Activated naive CD8-positive, alpha-beta T cell treated with anti-CD3 and anti-CD28 coated beads, Interleukin-2, amount 50 U/mL, for 24 hours (primary cell): ENCODE measurements around the gene SET.
"Not testable (repeated sequence)": the region's sequence is repeated elsewhere in the genome, so short reads cannot be mapped to it uniquely, and the experiment has no call there.

Source experiments
- ATAC-seq: fragments of 150-1000 bp; cut with Tn5 transposase; one replicate; pipeline ENCODE4 v1.10.0; 2021
- DNase-seq: peaks from one replicate; pipeline ENCODE4 v3.0.0; 2021
- H3K27ac Mint-ChIP-seq: one replicate; pipeline ENCODE4 v1.8.0; 2021; ENCODE audit warnings: mild to moderate bottlenecking, mixed read lengths
- H3K27me3 Mint-ChIP-seq: one replicate; pipeline ENCODE4 v1.8.0; 2021; ENCODE audit warnings: mixed read lengths
- H3K36me3 Mint-ChIP-seq: one replicate; pipeline ENCODE4 v1.8.0; 2021; ENCODE audit warnings: low read depth, mixed read lengths
- H3K4me1 Mint-ChIP-seq: one replicate; pipeline ENCODE4 v1.8.0; 2021; ENCODE audit warnings: mixed read lengths
- H3K4me3 Mint-ChIP-seq: one replicate; pipeline ENCODE4 v1.8.0; 2021; ENCODE audit warnings: mild to moderate bottlenecking, moderate library complexity, mixed read lengths
- H3K9me3 Mint-ChIP-seq: one replicate; pipeline ENCODE4 v1.8.0; 2021; ENCODE audit warnings: mixed read lengths

SET gene, protein sequence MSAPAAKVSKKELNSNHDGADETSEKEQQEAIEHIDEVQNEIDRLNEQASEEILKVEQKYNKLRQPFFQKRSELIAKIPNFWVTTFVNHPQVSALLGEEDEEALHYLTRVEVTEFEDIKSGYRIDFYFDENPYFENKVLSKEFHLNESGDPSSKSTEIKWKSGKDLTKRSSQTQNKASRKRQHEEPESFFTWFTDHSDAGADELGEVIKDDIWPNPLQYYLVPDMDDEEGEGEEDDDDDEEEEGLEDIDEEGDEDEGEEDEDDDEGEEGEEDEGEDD

DNA sequence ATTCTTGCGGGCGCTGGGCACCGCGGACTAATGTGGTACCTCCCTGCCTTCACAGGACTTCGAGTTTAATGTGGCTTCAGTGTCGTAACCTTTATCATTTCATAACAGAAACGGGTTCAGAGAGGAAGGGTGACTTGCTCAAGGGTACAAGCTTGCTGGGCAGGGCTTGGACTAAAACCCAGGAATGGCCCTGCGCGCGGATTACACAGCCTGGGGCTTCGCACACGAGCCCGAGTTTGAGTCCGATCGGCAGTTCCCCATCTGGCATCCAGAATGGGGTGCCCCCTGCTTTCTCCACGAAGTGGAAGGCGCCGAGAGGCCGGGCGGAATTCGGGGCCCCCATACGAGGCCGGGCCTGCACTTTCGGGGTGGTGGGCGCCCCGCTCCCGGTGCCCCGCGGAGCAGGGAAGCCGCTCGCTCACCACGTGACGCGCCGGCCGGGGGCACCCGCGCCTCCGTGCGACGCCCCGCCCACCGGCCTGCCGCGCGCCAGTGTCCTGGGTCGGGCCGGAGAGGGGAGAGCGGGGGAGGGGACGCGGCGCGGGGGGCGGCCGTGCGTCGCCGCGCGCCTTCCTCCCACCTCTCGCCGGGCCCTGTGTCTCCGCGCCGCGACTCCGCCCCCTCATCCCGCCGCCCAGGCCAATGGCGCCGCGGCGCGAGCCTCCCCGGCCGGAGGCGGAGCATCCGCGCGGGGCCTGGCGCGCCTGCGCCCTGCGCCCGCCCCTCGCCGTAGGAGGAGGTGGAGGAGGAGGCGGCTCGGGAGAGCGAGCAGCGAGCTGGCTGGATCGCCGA is at the start of gene SET:
Gene SET (plus strand): TSS at position 722 of the 792 bp plus-strand sequence. CDS start 361 bp downstream, outside the sequence.
- peaks cover 39% of the 10 kb centered on the region for H3K36me3 Mint-ChIP-seq
- H3K27ac Mint-ChIP-seq, result peak within 1 kb of the TSS; percentile 92
- H3K4me1 Mint-ChIP-seq, result peaks cover 71% of the 10 kb centered on the region
- no peaks in the 10 kb centered on the region for H3K9me3 Mint-ChIP-seq
- DNase-seq (peak; percentile 97), ATAC-seq (peak; percentile 72)
- peak within 1 kb of the TSS; percentile 91 for H3K4me3 Mint-ChIP-seq
- H3K27me3 Mint-ChIP-seq, result no peaks in the 10 kb centered on the region

DNA sequence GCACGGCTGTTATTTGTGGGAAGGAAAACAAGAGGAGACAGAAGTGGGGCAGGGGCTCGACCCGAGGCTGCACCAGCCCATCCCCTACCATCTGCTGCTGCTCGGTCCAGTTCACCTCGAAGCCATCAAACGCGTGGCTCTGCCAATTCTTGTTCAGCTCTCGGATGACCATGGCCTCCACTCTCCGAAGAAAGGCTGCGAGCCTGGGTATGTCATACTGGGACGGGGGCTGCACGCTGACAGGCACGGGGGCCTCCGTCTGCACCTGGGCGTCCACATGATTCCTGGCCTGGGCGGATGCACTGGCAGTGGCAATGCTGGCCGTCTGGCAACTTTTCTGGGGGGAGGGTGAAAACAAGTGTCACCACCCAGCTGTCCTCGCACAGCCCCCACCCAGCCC is 48.4 kb upstream of the SET start:
- H3K27ac Mint-ChIP-seq, result no peak overlapping the region
- DNase-seq, result no peak
- H3K9me3 Mint-ChIP-seq, result no peaks in the 10 kb centered on the region
- H3K27me3 Mint-ChIP-seq, result no peaks in the 10 kb centered on the region
- peaks cover 2% of the 10 kb centered on the region for H3K4me1 Mint-ChIP-seq
- no peak for ATAC-seq
- peaks cover 2% of the 10 kb centered on the region for H3K36me3 Mint-ChIP-seq
- no peak overlapping the region for H3K4me3 Mint-ChIP-seq

DNA sequence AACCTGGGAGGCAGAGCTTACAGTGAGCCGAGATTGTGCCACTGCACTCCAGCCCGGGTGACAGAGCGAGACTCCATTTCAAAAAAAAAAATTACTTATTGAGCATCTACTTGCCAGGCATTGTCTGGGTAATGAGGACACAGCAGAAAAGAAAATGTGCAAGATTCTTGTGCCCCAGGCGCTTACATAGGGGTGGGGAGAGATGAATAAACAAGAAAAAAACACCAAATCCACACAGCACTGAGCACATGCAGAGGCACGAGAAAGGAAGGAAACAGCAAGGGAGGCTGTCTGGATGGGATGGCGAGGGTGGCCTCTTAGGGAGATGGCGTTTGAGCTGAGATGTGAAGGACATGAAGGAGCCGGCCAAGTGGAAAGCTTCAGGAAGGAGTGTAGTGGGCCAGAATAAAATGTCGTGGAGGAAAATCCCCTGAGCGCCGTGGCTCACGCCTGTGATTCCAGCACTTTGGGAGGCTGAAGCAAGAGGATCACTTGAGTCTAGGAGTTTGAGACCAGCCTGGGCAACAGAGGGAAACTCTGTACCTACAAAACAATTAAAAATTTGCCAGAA is 46.3 kb upstream of the SET start:
- DNase-seq (no peak), ATAC-seq (no peak)
- Mint-ChIP-seq H3K9me3 (no peaks in the 10 kb centered on the region), H3K4me1 (peaks cover 2% of the 10 kb centered on the region), H3K36me3 (peaks cover 2% of the 10 kb centered on the region), H3K27me3 (no peaks in the 10 kb centered on the region), H3K4me3 (no peak overlapping the region), H3K27ac (no peak overlapping the region)

DNA sequence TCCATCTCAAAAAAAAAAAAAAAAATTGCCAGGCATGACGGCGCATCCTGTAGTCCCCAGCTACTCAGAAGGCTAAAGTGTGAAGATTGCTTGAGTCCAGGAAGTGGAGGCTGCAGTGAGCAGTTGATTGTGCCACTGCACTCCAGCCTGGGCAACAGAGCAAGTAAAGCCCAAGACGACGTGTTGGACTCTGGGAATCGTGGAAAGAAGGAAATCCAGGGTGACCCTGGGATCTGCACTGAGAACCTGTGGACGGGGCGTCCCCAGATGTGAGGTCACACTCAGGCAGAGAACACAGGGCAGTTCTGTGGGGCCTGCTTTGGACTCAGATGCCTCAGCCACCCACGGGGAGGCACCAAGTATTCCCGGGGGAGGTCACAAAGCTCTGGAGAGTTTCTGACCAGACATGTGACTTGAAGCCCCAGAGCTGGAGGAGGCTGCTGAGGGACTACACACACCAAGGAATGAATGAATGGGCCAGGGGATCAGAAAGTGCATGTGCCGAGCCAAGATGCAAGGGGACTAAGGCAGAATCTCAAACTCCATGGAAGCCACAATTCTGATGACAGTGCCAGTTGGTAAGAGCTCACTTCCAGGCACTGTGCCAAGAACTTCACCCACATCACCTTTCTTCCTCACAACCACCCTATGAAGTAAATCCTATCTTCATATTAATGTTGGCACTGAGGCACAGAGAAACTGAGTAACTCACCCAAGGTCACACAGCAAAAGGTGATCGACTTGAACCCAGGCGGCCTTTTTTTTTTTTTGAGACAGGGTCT is 45.3 kb upstream of the SET start:
- no peaks in the 10 kb centered on the region for H3K36me3 Mint-ChIP-seq
- ATAC-seq, result no peak
- no peaks in the 10 kb centered on the region for H3K9me3 Mint-ChIP-seq
- H3K4me1 Mint-ChIP-seq, result peaks cover 2% of the 10 kb centered on the region
- no peaks in the 10 kb centered on the region for H3K27me3 Mint-ChIP-seq
- no peak overlapping the region for H3K4me3 Mint-ChIP-seq
- no peak for DNase-seq
- no peak overlapping the region for H3K27ac Mint-ChIP-seq

DNA sequence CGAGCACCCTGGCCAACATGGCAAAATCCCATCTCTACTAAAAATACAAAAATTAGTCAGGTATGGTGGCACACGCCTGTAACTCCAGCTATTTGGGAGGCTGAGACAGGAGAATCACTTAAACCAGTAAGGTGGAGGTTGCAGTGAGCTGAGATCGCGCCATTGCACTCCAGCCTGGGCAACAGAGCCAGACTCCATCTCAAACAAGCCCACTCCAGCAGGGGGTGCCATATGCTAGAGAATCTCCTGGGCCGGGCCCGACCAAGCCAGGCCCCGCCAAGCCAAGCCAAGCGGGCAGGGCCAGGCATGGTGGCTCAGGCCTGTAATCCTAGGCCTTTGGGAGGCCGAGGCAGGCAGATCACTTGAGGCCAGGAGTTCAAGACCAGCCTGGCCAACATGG is 40.8 kb upstream of the SET start:
- not testable (repeated sequence) for H3K27ac Mint-ChIP-seq, H3K4me3 Mint-ChIP-seq, H3K36me3 Mint-ChIP-seq, H3K9me3 Mint-ChIP-seq, H3K27me3 Mint-ChIP-seq, H3K4me1 Mint-ChIP-seq
- DNase-seq (peak; percentile 78), ATAC-seq (peak; percentile 97)

DNA sequence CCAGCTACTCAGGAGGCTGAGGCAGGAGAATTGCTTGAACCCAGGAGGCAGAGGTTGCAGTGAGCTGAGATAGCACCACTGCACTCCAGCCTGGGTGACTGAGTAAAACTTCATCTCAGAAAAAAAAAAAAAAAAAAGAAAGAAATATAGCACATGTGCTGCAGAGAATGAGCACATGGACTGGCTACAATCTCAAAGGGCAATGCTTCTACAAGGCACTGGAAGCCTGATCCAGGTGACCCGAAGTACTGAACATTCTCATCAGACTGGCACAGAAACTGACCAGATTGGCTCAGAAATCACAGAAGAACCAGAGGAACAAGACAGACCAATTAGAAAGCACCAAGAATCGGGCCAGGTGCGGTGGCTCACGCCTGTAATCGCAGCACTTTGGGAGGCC is 37.2 kb upstream of the SET start:
- Mint-ChIP-seq H3K4me3 (no peak overlapping the region), H3K27me3 (no peaks in the 10 kb centered on the region), H3K27ac (no peak overlapping the region), H3K4me1 (peaks cover 3% of the 10 kb centered on the region), H3K9me3 (no peaks in the 10 kb centered on the region), H3K36me3 (no peaks in the 10 kb centered on the region)
- no peak for DNase-seq
- no peak for ATAC-seq

DNA sequence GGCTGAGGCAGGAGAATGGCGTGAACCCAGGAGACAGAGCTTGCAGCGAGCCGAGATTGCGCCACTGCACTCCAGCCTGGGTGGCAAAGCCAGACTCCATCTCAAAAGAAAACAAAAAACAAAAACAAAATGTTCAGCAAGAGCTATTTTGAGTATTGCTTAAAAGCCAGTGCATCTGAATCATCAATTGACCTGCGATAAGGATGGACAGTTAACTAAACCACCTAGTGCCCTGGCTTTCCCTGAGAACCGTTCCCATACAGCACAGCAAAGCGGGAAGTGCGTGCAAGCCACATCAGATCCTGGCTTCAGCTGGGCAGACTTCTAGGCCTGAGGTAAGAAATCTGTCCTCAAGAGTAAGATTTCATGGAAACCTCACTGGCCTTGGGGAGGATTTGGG is 35.1 kb upstream of the SET start:
- ATAC-seq (no peak), DNase-seq (no peak)
- no peaks in the 10 kb centered on the region for H3K9me3 Mint-ChIP-seq
- peaks cover 7% of the 10 kb centered on the region for H3K4me1 Mint-ChIP-seq
- no peak overlapping the region for H3K27ac Mint-ChIP-seq
- H3K27me3 Mint-ChIP-seq, result no peaks in the 10 kb centered on the region
- H3K4me3 Mint-ChIP-seq, result no peak overlapping the region
- no peaks in the 10 kb centered on the region for H3K36me3 Mint-ChIP-seq

DNA sequence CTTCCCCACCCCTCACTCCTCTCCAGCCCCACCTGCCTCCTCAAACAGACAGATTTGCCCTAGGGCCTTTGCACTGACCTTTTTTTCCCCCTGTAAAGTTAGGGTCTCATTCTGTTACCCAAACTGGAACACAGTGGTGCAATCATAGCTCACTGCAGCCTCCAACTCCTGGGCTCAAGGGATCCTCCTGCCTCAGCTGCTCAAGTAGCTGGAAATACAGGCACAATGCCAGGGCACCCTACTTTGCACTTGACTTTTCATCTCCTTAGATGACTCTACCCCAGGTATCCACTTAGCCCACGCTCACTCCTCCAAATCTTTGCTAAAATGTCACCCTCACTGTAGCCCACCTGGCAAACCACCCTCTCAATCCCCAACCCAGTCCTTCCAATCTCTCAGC is 34.5 kb upstream of the SET start:
- Mint-ChIP-seq H3K4me1 (peaks cover 7% of the 10 kb centered on the region), H3K27ac (no peak overlapping the region), H3K36me3 (no peaks in the 10 kb centered on the region), H3K4me3 (peak overlapping the region; percentile 7), H3K9me3 (no peaks in the 10 kb centered on the region), H3K27me3 (no peaks in the 10 kb centered on the region)
- no peak for DNase-seq
- no peak for ATAC-seq

DNA sequence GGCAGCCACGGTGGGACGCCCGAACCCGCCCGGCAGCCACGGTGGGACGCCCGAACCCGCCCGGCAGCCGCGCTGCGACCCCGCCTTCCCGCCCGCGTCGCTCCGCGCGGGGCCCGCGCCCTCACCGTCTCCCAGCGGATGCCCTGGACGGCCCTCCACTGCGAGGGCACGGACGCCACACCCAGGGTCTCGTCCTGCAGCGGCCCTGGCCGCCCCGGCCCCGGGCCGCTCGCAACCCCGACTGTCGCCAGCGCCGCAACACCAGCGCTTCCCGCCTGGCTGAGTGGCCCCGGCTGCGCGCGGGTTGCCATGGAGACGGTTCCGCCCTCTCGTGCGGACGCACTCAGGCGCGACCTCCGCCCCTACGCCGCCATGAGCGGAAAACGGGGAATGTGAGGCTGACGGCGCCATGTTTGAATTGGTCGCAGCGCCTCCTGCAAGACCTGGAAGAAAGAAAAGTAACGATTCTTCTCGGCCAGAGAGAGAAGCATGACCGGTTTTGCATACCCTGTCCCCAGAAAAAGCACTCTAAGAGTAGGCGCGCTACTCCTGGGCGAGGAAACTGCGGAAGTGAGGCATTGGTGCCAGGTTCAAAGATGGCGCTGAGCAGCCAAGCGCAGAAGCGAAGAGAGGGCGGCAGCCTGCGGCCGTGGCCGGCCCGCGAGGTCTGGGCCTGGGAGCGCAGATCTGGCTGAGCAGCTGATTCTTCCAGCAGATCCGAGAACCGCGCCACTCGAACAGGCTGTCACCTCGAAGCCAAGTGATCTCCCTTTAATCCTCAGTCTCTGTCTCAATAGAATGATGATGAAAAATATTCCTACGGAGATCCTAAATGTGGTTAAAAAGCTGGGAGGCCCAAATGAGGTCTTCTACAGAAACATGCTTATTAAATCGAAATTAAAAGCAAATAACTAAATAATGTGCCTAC is 32.3 kb upstream of the SET start, which contains the start of gene DYNC2I2:
Gene DYNC2I2 (minus strand): TSS at position 432 of the 928 bp plus-strand sequence. CDS start 121 bp downstream, at position 311.
- H3K9me3 Mint-ChIP-seq, result no peaks in the 10 kb centered on the region
- H3K4me3 Mint-ChIP-seq, result peak within 1 kb of the TSS; percentile 86
- peak within 1 kb of the TSS; percentile 100 for H3K27ac Mint-ChIP-seq
- no peaks in the 10 kb centered on the region for H3K36me3 Mint-ChIP-seq
- peak; percentile 97 for ATAC-seq
- H3K4me1 Mint-ChIP-seq, result peaks cover 7% of the 10 kb centered on the region
- peak; percentile 97 for DNase-seq
- H3K27me3 Mint-ChIP-seq, result no peaks in the 10 kb centered on the region

DNA sequence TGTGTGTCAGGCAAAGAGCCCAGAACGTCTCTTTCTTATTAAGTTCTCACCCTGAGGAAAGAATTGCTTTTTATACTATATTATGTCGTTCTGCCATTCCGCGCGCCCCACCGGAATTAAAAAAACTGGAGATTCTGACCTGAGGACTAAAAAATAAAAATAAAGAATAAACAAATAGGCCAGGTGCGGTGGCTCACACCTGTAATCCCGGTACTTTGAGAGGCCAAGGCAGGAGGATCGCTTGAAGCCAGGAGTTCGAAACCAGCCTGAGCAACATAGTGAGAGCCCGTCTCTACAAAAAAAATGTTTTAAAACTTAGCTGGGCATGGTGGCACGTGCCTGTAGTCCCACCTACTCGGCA is 31.7 kb upstream of the SET start:
- no peaks in the 10 kb centered on the region for H3K27me3 Mint-ChIP-seq
- ATAC-seq, result no peak
- peaks cover 7% of the 10 kb centered on the region for H3K4me1 Mint-ChIP-seq
- peak overlapping the region; percentile 100 for H3K27ac Mint-ChIP-seq
- no peaks in the 10 kb centered on the region for H3K9me3 Mint-ChIP-seq
- peak overlapping the region; percentile 86 for H3K4me3 Mint-ChIP-seq
- no peak for DNase-seq
- no peaks in the 10 kb centered on the region for H3K36me3 Mint-ChIP-seq

DNA sequence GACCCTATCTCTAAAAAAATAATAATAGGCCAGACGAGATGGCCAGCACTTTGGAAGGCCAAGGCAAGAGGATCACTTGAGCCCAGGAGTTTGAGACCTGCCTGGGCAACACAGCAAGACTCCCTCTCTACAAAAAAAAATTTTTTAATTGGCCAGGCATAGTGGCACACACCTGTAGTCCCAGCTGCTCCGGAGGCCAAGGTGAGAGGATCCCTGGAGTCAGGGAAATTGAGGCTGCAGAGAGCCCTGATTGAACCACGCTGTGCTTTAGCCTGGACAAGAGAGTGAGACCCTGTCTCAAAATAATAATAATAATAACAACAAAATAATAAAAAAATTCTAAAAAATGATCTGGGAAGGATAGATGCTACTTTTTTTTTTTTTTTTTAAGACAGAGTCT is 31.2 kb upstream of the SET start:
- H3K9me3 Mint-ChIP-seq, result no peaks in the 10 kb centered on the region
- H3K27me3 Mint-ChIP-seq, result no peaks in the 10 kb centered on the region
- H3K27ac Mint-ChIP-seq, result peak overlapping the region; percentile 100
- ATAC-seq (no peak), DNase-seq (no peak)
- peaks cover 7% of the 10 kb centered on the region for H3K4me1 Mint-ChIP-seq
- H3K36me3 Mint-ChIP-seq, result no peaks in the 10 kb centered on the region
- no peak overlapping the region for H3K4me3 Mint-ChIP-seq

DNA sequence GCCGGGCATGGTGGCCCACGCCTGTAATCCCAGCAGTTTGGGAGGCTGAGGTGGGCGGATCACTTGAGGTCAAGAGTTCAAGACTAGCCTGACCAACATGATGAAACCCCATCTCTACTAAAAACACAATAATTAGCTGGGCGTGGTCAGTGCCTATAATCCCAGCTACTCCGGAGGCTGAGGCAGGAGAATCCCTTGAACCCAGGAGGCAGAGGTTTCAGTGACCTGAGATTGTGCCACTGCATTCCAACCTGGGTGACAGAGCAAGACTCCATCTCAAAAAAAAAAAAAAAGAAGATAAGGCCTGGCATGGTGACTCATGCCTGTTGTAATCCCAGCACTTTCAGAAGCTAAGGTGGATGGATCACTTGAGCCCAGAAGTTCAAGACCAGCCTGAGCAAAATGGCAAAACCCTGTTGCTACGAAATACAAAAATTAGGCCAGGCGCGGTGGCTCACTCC is 22.5 kb upstream of the SET start:
- H3K27me3 Mint-ChIP-seq, DNase-seq, H3K36me3 Mint-ChIP-seq, H3K27ac Mint-ChIP-seq, ATAC-seq, H3K9me3 Mint-ChIP-seq, H3K4me3 Mint-ChIP-seq, H3K4me1 Mint-ChIP-seq: not testable (repeated sequence)

DNA sequence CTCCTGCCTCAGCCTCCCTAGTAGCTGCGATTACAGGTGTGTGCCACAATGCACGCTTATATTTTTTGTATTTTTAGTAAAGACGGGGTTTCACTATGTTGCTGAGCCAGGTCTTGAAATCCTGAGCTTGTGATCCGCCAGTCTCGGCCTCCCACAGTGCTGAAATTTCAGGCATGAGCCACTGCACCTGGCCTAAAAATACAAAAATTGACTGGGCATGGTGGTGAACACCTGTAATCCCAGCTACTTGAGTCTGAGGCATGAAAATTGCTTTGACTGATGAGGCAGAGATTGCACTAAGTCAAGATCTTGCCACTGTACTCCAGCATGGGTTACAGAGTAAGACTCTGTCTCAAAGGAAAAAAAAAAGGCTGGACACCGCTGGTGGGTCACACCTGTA is 19.2 kb upstream of the SET start:
- DNase-seq (no peak), ATAC-seq (no peak)
- H3K4me3 Mint-ChIP-seq, result no peak overlapping the region
- no peaks in the 10 kb centered on the region for H3K36me3 Mint-ChIP-seq
- H3K27ac Mint-ChIP-seq, result no peak overlapping the region
- H3K27me3 Mint-ChIP-seq, result no peaks in the 10 kb centered on the region
- no peaks in the 10 kb centered on the region for H3K4me1 Mint-ChIP-seq
- H3K9me3 Mint-ChIP-seq, result no peaks in the 10 kb centered on the region

DNA sequence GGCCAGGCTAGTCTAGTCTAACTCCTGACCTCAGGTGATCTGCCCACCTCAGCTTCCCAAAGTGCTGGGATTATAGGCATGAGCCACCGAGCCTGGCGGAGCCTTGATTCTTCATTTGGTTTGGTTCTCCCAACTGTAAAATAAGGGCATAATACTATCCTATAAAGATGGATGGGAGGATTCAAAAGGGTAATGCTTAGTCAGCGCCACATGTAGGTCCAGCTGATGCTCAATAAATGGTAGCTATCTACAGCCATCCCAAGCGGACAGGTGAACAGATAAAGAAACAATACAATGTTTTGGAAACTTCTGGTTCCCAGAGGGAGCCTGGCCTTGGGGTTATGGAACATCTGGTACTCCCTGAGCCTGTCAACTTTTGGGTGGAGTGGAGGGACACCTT is 13.6 kb upstream of the SET start:
- ATAC-seq (no peak), DNase-seq (no peak)
- Mint-ChIP-seq H3K4me3 (no peak overlapping the region), H3K27me3 (no peaks in the 10 kb centered on the region), H3K27ac (no peak overlapping the region), H3K36me3 (peaks cover 2% of the 10 kb centered on the region), H3K9me3 (no peaks in the 10 kb centered on the region), H3K4me1 (no peaks in the 10 kb centered on the region)
